ENCODE measurements around the gene LY6G5C. TPM values are rescaled to one million over a fixed set of nuclear protein-coding genes. Genes with fewer than 3 reads are reported as not detected.

LY6G5C gene
- total and polyA plus RNA-seq, 9 of the 15 experiments (the other 6 are each of a cell fraction or from before 2014, with no cell fraction given), result 0.10 to 0.67 (median 0.46) TPM; not detected in 4

DNA sequence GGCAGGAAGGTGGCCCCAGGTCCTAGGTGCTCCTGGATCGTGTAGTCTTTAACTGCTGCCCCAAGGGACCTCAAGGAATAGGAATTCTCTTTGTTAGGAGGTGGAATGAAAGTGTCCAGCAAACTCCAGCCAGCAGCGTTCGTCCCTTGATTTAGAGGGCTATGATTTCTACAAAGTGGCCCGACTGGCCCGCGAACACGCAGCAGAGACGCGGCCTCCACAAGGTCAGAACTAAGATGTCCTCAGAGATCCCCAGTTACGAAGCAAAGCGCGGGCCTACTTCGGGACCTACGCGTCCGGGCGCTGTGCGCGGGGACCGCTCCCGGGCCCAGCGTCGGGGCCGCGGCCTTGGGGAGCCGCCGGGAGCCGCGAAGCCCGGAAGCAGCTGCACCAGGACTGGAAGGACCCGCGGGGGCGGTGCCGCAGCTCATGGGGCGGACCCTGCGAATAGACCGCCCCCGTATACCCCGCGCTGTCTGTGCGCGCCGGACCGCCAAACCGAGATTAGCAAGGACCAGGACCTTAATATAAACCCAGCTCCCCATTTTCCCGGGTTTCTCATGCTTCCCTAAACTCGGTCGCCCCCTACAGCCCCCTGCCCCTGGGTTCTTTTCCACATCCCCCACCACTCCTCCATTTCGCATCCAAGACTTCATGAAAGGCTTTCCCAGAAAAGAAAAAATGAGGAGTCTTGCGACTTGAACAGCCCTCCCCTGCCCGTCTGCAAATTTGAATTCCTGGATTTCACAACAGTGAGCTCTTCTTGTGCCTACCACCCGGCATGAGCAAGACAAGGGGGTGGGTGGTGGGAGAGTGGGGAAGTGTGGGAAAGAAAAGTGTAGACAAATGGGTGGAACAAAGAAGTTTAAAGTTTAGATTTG lies 20.2 kb downstream of the LY6G5C start, which contains the start of gene C6orf47 (continued):
- TF ChIP-seq, protein P1, sequence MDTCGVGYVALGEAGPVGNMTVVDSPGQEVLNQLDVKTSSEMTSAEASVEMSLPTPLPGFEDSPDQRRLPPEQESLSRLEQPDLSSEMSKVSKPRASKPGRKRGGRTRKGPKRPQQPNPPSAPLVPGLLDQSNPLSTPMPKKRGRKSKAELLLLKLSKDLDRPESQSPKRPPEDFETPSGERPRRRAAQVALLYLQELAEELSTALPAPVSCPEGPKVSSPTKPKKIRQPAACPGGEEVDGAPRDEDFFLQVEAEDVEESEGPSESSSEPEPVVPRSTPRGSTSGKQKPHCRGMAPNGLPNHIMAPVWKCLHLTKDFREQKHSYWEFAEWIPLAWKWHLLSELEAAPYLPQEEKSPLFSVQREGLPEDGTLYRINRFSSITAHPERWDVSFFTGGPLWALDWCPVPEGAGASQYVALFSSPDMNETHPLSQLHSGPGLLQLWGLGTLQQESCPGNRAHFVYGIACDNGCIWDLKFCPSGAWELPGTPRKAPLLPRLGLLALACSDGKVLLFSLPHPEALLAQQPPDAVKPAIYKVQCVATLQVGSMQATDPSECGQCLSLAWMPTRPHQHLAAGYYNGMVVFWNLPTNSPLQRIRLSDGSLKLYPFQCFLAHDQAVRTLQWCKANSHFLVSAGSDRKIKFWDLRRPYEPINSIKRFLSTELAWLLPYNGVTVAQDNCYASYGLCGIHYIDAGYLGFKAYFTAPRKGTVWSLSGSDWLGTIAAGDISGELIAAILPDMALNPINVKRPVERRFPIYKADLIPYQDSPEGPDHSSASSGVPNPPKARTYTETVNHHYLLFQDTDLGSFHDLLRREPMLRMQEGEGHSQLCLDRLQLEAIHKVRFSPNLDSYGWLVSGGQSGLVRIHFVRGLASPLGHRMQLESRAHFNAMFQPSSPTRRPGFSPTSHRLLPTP (IDR thresholded peaks at IDR 0.05; ENCODE audit: borderline replicate concordance, extremely low read depth, insufficient read length), result no peak
- TF ChIP-seq ARHGAP35 (IDR thresholded peaks at IDR 0.05; ENCODE audit: partially characterized antibody), result peak; percentile 72

DNA sequence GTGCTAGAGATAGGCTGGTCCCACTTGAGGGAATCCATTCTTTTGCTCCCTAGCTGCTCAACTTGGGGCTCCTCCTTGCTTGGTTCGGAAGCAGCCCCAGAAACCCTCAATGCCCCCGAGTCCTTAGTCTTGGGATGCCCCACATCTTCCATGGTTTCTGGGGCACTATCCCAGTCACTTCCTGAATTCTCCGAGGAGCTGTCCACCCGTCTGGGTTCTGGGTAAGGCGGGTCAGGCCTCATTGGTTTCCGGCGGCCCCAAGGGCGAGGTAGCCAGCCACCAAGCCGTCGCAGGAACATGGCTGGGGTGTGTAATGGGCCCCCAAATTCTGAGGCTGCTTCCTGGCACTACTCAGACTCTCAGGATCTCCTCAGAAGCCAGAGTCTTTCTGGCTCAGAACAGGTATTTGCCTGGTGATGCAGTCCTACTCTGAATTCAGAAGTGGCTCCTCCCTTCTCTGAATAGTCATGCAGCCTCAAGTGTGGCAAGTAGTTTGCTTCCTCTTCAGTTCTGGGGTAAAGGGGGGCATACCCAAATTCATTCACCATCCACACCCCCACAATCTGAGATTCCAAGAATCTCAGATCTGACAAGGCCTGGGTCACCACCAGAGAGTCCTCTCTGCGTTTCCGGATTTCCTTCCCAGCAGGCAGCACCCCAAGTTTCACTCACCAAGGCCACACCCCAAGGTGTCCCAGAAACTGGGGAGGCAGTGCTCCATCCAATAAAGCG lies 21.1 kb downstream of the LY6G5C start:
- no TSS peak for BruUV-seq (replicated peaks)
- H3K79me2 ChIP-seq (ENCODE audit: control insufficient read depth, insufficient read depth, low read length), result peaks cover 82% of the 10 kb centered on the region
- TF ChIP-seq, protein P2, sequence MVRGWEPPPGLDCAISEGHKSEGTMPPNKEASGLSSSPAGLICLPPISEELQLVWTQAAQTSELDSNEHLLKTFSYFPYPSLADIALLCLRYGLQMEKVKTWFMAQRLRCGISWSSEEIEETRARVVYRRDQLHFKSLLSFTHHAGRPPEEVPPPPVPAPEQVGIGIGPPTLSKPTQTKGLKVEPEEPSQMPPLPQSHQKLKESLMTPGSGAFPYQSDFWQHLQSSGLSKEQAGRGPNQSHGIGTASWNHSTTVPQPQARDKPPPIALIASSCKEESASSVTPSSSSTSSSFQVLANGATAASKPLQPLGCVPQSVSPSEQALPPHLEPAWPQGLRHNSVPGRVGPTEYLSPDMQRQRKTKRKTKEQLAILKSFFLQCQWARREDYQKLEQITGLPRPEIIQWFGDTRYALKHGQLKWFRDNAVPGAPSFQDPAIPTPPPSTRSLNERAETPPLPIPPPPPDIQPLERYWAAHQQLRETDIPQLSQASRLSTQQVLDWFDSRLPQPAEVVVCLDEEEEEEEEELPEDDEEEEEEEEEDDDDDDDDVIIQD (CRISPR knock-in tag; IDR thresholded peaks at IDR 0.05), result 0 out of 2 replicates have a peak, but pooled peaks have one; percentile 74
- TF ChIP-seq, protein P3, sequence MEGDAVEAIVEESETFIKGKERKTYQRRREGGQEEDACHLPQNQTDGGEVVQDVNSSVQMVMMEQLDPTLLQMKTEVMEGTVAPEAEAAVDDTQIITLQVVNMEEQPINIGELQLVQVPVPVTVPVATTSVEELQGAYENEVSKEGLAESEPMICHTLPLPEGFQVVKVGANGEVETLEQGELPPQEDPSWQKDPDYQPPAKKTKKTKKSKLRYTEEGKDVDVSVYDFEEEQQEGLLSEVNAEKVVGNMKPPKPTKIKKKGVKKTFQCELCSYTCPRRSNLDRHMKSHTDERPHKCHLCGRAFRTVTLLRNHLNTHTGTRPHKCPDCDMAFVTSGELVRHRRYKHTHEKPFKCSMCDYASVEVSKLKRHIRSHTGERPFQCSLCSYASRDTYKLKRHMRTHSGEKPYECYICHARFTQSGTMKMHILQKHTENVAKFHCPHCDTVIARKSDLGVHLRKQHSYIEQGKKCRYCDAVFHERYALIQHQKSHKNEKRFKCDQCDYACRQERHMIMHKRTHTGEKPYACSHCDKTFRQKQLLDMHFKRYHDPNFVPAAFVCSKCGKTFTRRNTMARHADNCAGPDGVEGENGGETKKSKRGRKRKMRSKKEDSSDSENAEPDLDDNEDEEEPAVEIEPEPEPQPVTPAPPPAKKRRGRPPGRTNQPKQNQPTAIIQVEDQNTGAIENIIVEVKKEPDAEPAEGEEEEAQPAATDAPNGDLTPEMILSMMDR (IDR thresholded peaks at IDR 0.05 in 2 of 3, conservative IDR thresholded peaks at IDR 0.05 in 1 of 3; ENCODE audit: insufficient read depth in 2 of 3, low read depth in 1 of 3, low read length in 3 of 3), result no peak; a peak in 2 of 6 replicates
- TF ChIP-seq TBP (optimal IDR thresholded peaks at IDR 0.05; ENCODE audit: low read depth, low read length), result peak; percentile 35
- TF ChIP-seq, protein P4, sequence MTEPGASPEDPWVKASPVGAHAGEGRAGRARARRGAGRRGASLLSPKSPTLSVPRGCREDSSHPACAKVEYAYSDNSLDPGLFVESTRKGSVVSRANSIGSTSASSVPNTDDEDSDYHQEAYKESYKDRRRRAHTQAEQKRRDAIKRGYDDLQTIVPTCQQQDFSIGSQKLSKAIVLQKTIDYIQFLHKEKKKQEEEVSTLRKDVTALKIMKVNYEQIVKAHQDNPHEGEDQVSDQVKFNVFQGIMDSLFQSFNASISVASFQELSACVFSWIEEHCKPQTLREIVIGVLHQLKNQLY (CRISPR knock-in tag; conservative IDR thresholded peaks at IDR 0.05), result 0 out of 4 replicates have a peak, but pooled peaks of 1 of the 2 experiments have one; percentile 34

More for the DNA sequence above, 21.1 kb downstream of the LY6G5C start:
- Histone ChIP-seq H3K4me2 (ENCODE audit: insufficient read depth, low read length) (peak overlapping the region; percentile 98), H3K27ac (ENCODE audit: extremely low read depth, low read depth, low read length) (peak overlapping the region; percentile 80), H3K4me3 (peak overlapping the region; percentile 52), H3K9me3 (replicated peaks; ENCODE audit: control insufficient read depth, insufficient read depth, low read depth, low read length) (no peaks in the 10 kb centered on the region), H3K36me3 (ENCODE audit: control insufficient read depth, insufficient read depth, low read length) (peaks cover 66% of the 10 kb centered on the region), H3K9me1 (ENCODE audit: control insufficient read depth, insufficient read depth, low read length) (no peaks in the 10 kb centered on the region), H2AFZ (ENCODE audit: low read depth, low read length) (peak overlapping the region; percentile 41), H3K27me3 (ENCODE audit: control insufficient read depth in 2 of 2, insufficient read depth in 2 of 2, low read length in 2 of 2) (no peaks in the 10 kb centered on the region), H3K9ac (ENCODE audit: insufficient read depth in 1 of 2, low read depth in 2 of 2, low read length in 2 of 2) (peak overlapping the region; percentile 80 to 93), H4K20me1 (replicated peaks; ENCODE audit: control insufficient read depth, insufficient read depth, low read length) (peaks cover 8% of the 10 kb centered on the region; the same call in 1 of the 2 replicates), H3K4me1 (replicated peaks in 1 of 2; ENCODE audit: control insufficient read depth in 2 of 2, insufficient read depth in 2 of 2, low read length in 2 of 2) (peaks cover 47 to 65% of the 10 kb centered on the region in 2 experiments)
- CTCF ChIA-PET (ENCODE audit: low intra/inter-chr PET ratio), result no interaction called here
- POLR2A ChIA-PET, result interaction anchor here (0.6 to 9.8 kb wide), 40 partner anchors 7 to 1312 kb away, joined by 3 to 267 read pairs (median 4); partner anchors contain the start of genes ABHD16A, APOM, BAG6 and CLIC1
- ATAC-seq (peak; percentile 13), FAIRE-seq (peak; percentile 15), DNase-seq (ENCODE audit: extremely low read depth in 1 of 4, low spot score in 3 of 4) (peak in 2 of 4 experiments; percentile 59 to 69)
- WGBS (ENCODE audit: insufficient coverage, low coverage, missing lambda C conversion rate), result 2% methylated on average over 13 of the region's 13 CpGs
- intact Hi-C loops (cut with micrococcal nuclease) (loop anchor here (1.0 to 10.0 kb wide), 2 partner anchors 8 to 515 kb away; partner anchors contain the start of genes AGPAT1, BAG6 and RNF5), in situ Hi-C loops (cut with MboI) (loop anchor here (5.0 kb wide), 2 partner anchors 113 to 202 kb away; partner anchors contain the start of genes ATP6V1G2, NEU1 and NFKBIL1)
